ENCODE results near the gene LYRM7.
A peak's percentile ranks its signal among the peaks of the same experiment; 100 is the strongest.
"Not testable (repeated sequence)": the region's sequence is repeated elsewhere in the genome, so short reads cannot be mapped to it uniquely, and the experiment has no call there.

LYRM7 gene

GRCh38 chr5:131170540-131171275 lies at the start of gene LYRM7:
Gene LYRM7, plus strand, starts transcription at chr5:131170944. Its CDS starts 77 bp downstream, at chr5:131171021.
- H3K4me3 ChIP-seq (ENCODE audit: low read depth, low read length) = peak within 1 kb of the TSS; percentile 87
- TF ChIP-seq CTCF (IDR thresholded peaks at IDR 0.05; ENCODE audit: borderline replicate concordance, insufficient read depth, low read depth, low read length) = no peak

- not testable (repeated sequence) for H3K4me3 ChIP-seq (ENCODE audit: low read depth, low read length)
Measured at GRCh38 chr5:131127244-131127643, 43.5 kb upstream of the LYRM7 start.

GRCh38 chr5:131129306-131129705 lies 41.4 kb upstream of the LYRM7 start:
- no peak overlapping the region for H3K4me3 ChIP-seq (ENCODE audit: low read depth, low read length)
- no peak for TF ChIP-seq CTCF (IDR thresholded peaks at IDR 0.05; ENCODE audit: borderline replicate concordance, insufficient read depth, low read depth, low read length)

GRCh38 chr5:131133091-131133490 lies 37.7 kb upstream of the LYRM7 start:
- H3K4me3 ChIP-seq (ENCODE audit: low read depth, low read length) = not testable (repeated sequence)

- H3K4me3 ChIP-seq (ENCODE audit: low read depth, low read length) = not testable (repeated sequence)
Measured at GRCh38 chr5:131138406-131138805, 32.3 kb upstream of the LYRM7 start.

GRCh38 chr5:131139321-131139720 lies 31.4 kb upstream of the LYRM7 start:
- no peak overlapping the region for H3K4me3 ChIP-seq (ENCODE audit: low read depth, low read length)
- TF ChIP-seq CTCF (IDR thresholded peaks at IDR 0.05; ENCODE audit: borderline replicate concordance, insufficient read depth, low read depth, low read length) = no peak

GRCh38 chr5:131142970-131143617 lies 27.6 kb upstream of the LYRM7 start:
- no peak for TF ChIP-seq CTCF (IDR thresholded peaks at IDR 0.05; ENCODE audit: borderline replicate concordance, insufficient read depth, low read depth, low read length)
- H3K4me3 ChIP-seq (ENCODE audit: low read depth, low read length) = no peak overlapping the region

GRCh38 chr5:131147258-131147657 lies 23.5 kb upstream of the LYRM7 start:
- no peak overlapping the region for H3K4me3 ChIP-seq (ENCODE audit: low read depth, low read length)
- TF ChIP-seq CTCF (IDR thresholded peaks at IDR 0.05; ENCODE audit: borderline replicate concordance, insufficient read depth, low read depth, low read length) = no peak
